Panc1 (cell line): ENCODE results near the gene ANO5.

Experiments used
- CTCF ChIP-seq: fragments of 450-650 bp; IDR thresholded peaks from 2 replicates; pipeline ENCODE4 v1.5.1; 2017; ENCODE audit warnings: mild to moderate bottlenecking
- POLR2AphosphoS5 ChIP-seq: IDR thresholded peaks from 2 replicates; pipeline ENCODE4 v1.6.1; 2012; ENCODE audit warnings: mild to moderate bottlenecking, low read depth, low read length, moderate library complexity
- REST ChIP-seq, 2 experiments: IDR thresholded peaks; 2 replicates each; pipeline ENCODE4 v1.6.1; 2011 to 2012; ENCODE audit warnings: low read depth in 2 of 2, control low read depth in 1 of 2, low read length in 1 of 2, mild to moderate bottlenecking in 1 of 2, moderate library complexity in 1 of 2; ENCODE audit not compliant: insufficient read depth in 1 of 2
- SIN3A ChIP-seq: IDR thresholded peaks from 2 replicates; pipeline ENCODE4 v1.6.1; 2012; ENCODE audit warnings: low read depth, mild to moderate bottlenecking, low read length, moderate library complexity, borderline replicate concordance; ENCODE audit not compliant: insufficient read depth
- TCF7L2 ChIP-seq: IDR thresholded peaks from 2 replicates; pipeline ENCODE4 v1.6.1; 2011; ENCODE audit warnings: mild to moderate bottlenecking, low read depth, low read length, inconsistent platforms

GRCh38 chr11:22304337-22304961 is 111.6 kb downstream of the ANO5 start:
- TF ChIP-seq CTCF (peak; percentile 68), POLR2AphosphoS5 (no peak), REST (IDR thresholded peaks at IDR 0.05; ENCODE audit: insufficient read depth in 1 of 2, low read depth in 2 of 2, low read length in 1 of 2) (no peak), SIN3A (no peak), TCF7L2 (no peak)
